EH (cell line): Measurements from ENCODE around the gene VPS18.

Experiments used
- DNase-seq: peaks from one replicate; pipeline ENCODE4 v3.0.0-alpha.2; 2015; ENCODE audit warnings: low read depth

VPS18 gene

GRCh38 chr15:40869686-40870085 lies 24.6 kb upstream of the VPS18 start:
- no peak for DNase-seq

- DNase-seq, result no peak
Measured at GRCh38 chr15:40870716-40871115, 23.5 kb upstream of the VPS18 start.

GRCh38 chr15:40871749-40872617 lies 22.3 kb upstream of the VPS18 start:
- no peak for DNase-seq

GRCh38 chr15:40872791-40873693 lies 21.2 kb upstream of the VPS18 start:
- DNase-seq, result no peak

- peak; percentile 60 for DNase-seq
Measured at GRCh38 chr15:40873694-40874561, 20.3 kb upstream of the VPS18 start, which contains the start of gene RHOV. TSS of gene RHOV (minus strand) at chr15:40874234. CDS start at chr15:40874139, 95 bp downstream.

- DNase-seq, result peak; percentile 81
Measured at GRCh38 chr15:40875991-40876730, 18.1 kb upstream of the VPS18 start.

- peak; percentile 60 for DNase-seq
Measured at GRCh38 chr15:40877694-40878093, 16.6 kb upstream of the VPS18 start.

- peak; percentile 44 for DNase-seq
Measured at GRCh38 chr15:40878785-40879184, 15.5 kb upstream of the VPS18 start.

- no peak for DNase-seq
Measured at GRCh38 chr15:40879609-40880008, 14.6 kb upstream of the VPS18 start.

- DNase-seq, result no peak
Measured at GRCh38 chr15:40881351-40881750, 12.9 kb upstream of the VPS18 start.

- DNase-seq, result no peak
Measured at GRCh38 chr15:40886586-40886985, 7.7 kb upstream of the VPS18 start.

- DNase-seq, result no peak
Measured at GRCh38 chr15:40889112-40889511, 5.1 kb upstream of the VPS18 start.

- DNase-seq, result no peak
Measured at GRCh38 chr15:40891138-40891537, 3.1 kb upstream of the VPS18 start.

- DNase-seq, result peak; percentile 59
Measured at GRCh38 chr15:40891810-40892446, 2.3 kb upstream of the VPS18 start.

- no peak for DNase-seq
Measured at GRCh38 chr15:40892447-40893012, 1.7 kb upstream of the VPS18 start.

GRCh38 chr15:40893019-40893670 lies 1.1 kb upstream of the VPS18 start:
- no peak for DNase-seq

- DNase-seq, result peak; percentile 76
Measured at GRCh38 chr15:40894681-40895448, 615 bp downstream of the VPS18 start.

GRCh38 chr15:40899536-40900207 lies 5.4 kb downstream of the VPS18 start:
- no peak for DNase-seq
